ENCODE data around the gene GNAQ. TPM values are rescaled to one million over a fixed set of nuclear protein-coding genes. Genes with fewer than 3 reads are reported as not detected.
A peak's percentile ranks its signal among the peaks of the same experiment; 100 is the strongest.

The GNAQ gene
- total RNA-seq, 1 experiment from 2014 or later, result 48.6 TPM

DNA sequence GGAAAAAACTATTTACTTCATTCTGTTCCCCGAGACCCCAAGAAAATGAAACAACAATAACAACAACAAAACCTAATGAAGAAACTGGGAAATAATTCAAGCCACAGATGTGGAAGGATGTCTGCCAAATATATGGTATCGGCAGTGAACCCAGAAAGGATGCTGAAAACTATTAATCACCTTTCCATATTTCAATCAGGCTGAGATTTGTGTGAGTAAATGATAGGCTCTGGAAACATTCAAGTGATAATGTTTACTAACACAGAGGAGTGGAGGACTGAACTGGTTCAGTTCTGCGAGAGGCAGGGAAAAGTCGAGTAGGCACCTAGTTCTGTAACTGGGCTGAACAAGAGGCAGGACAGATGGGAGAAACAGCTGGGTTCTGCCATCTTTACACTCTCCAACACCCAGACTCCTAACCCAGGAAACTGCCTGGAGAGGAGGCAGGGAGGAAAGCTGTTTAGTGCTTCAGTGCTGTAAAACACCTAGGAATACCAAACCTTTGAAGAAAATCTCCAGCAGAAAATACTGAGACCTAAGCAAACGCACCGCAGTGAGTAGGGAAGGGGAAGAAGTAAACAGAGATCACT lies 286.7 kb downstream of the GNAQ start:
- H4K20me1 ChIP-seq (ENCODE audit: control insufficient read depth, insufficient read depth, insufficient read length), result no peaks in the 10 kb centered on the region
- H4K91ac ChIP-seq (ENCODE audit: insufficient read length, low read depth, low read length), result no peak overlapping the region
- no peak overlapping the region for H2AFZ ChIP-seq (ENCODE audit: low read length)
- no peak overlapping the region for H3K23ac ChIP-seq (ENCODE audit: insufficient read length, low read depth, low read length)
- Mint-ChIP-seq H3K4me1 (peaks cover 29 to 34% of the 10 kb centered on the region in 2 experiments), H3K9me3 (no peaks in the 10 kb centered on the region), H3K27ac (peak overlapping the region; percentile 0 to 91 (median 78)), H3K36me3 (ENCODE audit: insufficient read depth in 1 of 3, low read depth in 3 of 3) (peaks cover 2 to 3% (median 3%) of the 10 kb centered on the region in 3 experiments; a peak in 4 of 7 replicates), H3K27me3 (ENCODE audit: low read depth) (no peaks in the 10 kb centered on the region), H3K4me3 (no peak overlapping the region)
- no peaks in the 10 kb centered on the region for H3K4me1 ChIP-seq (ENCODE audit: insufficient read depth, low read length)
- H2BK12ac ChIP-seq (ENCODE audit: insufficient read length, low read depth, low read length), result no peak overlapping the region
- H3K23me2 ChIP-seq (ENCODE audit: insufficient read length, low read depth, low read length, poor library complexity, severe bottlenecking), result no peaks in the 10 kb centered on the region
- no peak overlapping the region for H2BK5ac ChIP-seq (ENCODE audit: insufficient read length, low read length)
- H3K27ac ChIP-seq (ENCODE audit: insufficient read length, low read depth, low read length), result no peak overlapping the region
- H3K9ac ChIP-seq (ENCODE audit: extremely low read depth, insufficient read length, low read length), result no peak overlapping the region
- H3K4me2 ChIP-seq (ENCODE audit: insufficient read depth, insufficient read length, low read length), result no peak overlapping the region
- H4K5ac ChIP-seq (ENCODE audit: insufficient read length, low read depth, low read length), result no peak overlapping the region
- no peaks in the 10 kb centered on the region for H3K9me3 ChIP-seq (ENCODE audit: control insufficient read depth, low read depth, low read length)
- no CpG with 5 or more reads among the region's 6 CpGs for WGBS (ENCODE audit: extremely low coverage, insufficient read length, low lambda C conversion rate)
- H3T11ph ChIP-seq (ENCODE audit: low read length), result no peak overlapping the region
- H3K18ac ChIP-seq (ENCODE audit: insufficient read length, low read depth, low read length), result no peak overlapping the region
- no peak overlapping the region for H3K14ac ChIP-seq (ENCODE audit: insufficient read depth, low read length)
- DNase-seq, result no peak
- TF ChIP-seq, protein P1, sequence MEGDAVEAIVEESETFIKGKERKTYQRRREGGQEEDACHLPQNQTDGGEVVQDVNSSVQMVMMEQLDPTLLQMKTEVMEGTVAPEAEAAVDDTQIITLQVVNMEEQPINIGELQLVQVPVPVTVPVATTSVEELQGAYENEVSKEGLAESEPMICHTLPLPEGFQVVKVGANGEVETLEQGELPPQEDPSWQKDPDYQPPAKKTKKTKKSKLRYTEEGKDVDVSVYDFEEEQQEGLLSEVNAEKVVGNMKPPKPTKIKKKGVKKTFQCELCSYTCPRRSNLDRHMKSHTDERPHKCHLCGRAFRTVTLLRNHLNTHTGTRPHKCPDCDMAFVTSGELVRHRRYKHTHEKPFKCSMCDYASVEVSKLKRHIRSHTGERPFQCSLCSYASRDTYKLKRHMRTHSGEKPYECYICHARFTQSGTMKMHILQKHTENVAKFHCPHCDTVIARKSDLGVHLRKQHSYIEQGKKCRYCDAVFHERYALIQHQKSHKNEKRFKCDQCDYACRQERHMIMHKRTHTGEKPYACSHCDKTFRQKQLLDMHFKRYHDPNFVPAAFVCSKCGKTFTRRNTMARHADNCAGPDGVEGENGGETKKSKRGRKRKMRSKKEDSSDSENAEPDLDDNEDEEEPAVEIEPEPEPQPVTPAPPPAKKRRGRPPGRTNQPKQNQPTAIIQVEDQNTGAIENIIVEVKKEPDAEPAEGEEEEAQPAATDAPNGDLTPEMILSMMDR (conservative IDR thresholded peaks at IDR 0.05), result no peak
- H3K27me3 ChIP-seq (ENCODE audit: insufficient read depth, low read length), result no peaks in the 10 kb centered on the region
- no peak overlapping the region for H2BK120ac ChIP-seq (ENCODE audit: low read depth, low read length, poor library complexity, severe bottlenecking)
- no peak overlapping the region for H4K8ac ChIP-seq (replicated peaks; ENCODE audit: insufficient read length, low read depth, low read length)
- no peak overlapping the region for H3K4ac ChIP-seq (ENCODE audit: low read depth, low read length)
- H3K56ac ChIP-seq (ENCODE audit: insufficient read length, low read depth, low read length), result no peak overlapping the region
- no peak overlapping the region for H2AK5ac ChIP-seq (ENCODE audit: insufficient read length, low read length)
- no peaks in the 10 kb centered on the region for H3K79me2 ChIP-seq (ENCODE audit: insufficient read depth, low read length)
- no peak overlapping the region for H2BK20ac ChIP-seq (ENCODE audit: low read depth, low read length, poor library complexity, severe bottlenecking)
- H2BK15ac ChIP-seq (ENCODE audit: low read depth, low read length), result no peak overlapping the region
- H3K79me1 ChIP-seq (ENCODE audit: insufficient read depth, low read depth, low read length, poor library complexity, severe bottlenecking), result no peaks in the 10 kb centered on the region
